Hepatocyte (in vitro differentiated cells): ENCODE measurements around the gene BCL2. TPM values are rescaled to one million over a fixed set of nuclear protein-coding genes. Genes with fewer than 3 reads are reported as not detected.

Experiments used
- DNase-seq: peaks from one replicate; pipeline ENCODE4 v3.0.0-alpha.2; 2016; ENCODE audit warnings: low spot score
- H2AFZ ChIP-seq: fragments of 200-600 bp; sonication (generic); 2 replicates; pipeline ENCODE4 v1.6.0; 2016; ENCODE audit warnings: antibody characterized with exemption, mild to moderate bottlenecking
- H3K27ac ChIP-seq: fragments of 200-600 bp; sonication (generic); 2 replicates; pipeline ENCODE4 v1.5.1; 2016; ENCODE audit warnings: mild to moderate bottlenecking
- H3K27me3 ChIP-seq: fragments of 200-600 bp; sonication (generic); 2 replicates; pipeline ENCODE4 v1.6.1; 2016
- H3K36me3 ChIP-seq: fragments of 200-600 bp; sonication (generic); replicated peaks from 2 replicates; pipeline ENCODE4 v1.5.1; 2016; ENCODE audit warnings: low read depth; ENCODE audit not compliant: insufficient read depth
- H3K4me1 ChIP-seq: fragments of 200-600 bp; sonication (generic); 2 replicates; pipeline ENCODE4 v1.5.1; 2016; ENCODE audit warnings: mild to moderate bottlenecking, moderate library complexity; ENCODE audit not compliant: insufficient read depth
- H3K4me2 ChIP-seq: fragments of 200-600 bp; sonication (generic); 2 replicates; pipeline ENCODE4 v1.6.0; 2016
- H3K4me3 ChIP-seq: fragments of 200-600 bp; sonication (generic); 2 replicates; pipeline ENCODE4 v1.5.1; 2016; ENCODE audit warnings: mild to moderate bottlenecking
- H3K79me2 ChIP-seq: fragments of 200-600 bp; sonication (generic); 2 replicates; pipeline ENCODE4 v1.6.0; 2017; ENCODE audit warnings: mild to moderate bottlenecking
- H3K9me2 ChIP-seq: fragments of 200-600 bp; sonication (generic); replicated peaks from 2 replicates; pipeline ENCODE4 v1.6.0; 2017; ENCODE audit warnings: mild to moderate bottlenecking; ENCODE audit not compliant: insufficient read depth
- H3K9me3 ChIP-seq: fragments of 200-600 bp; sonication (generic); 2 replicates; pipeline ENCODE4 v1.5.1; 2016; ENCODE audit warnings: low read depth, mild to moderate bottlenecking
- H4K20me1 ChIP-seq: fragments of 200-600 bp; sonication (generic); 2 replicates; pipeline ENCODE4 v1.6.0; 2016; ENCODE audit warnings: mild to moderate bottlenecking; ENCODE audit not compliant: insufficient read depth, poor library complexity, severe bottlenecking
- CTCF ChIP-seq: fragments of 200-600 bp; sonication (generic); IDR thresholded peaks from 2 replicates; pipeline ENCODE4 v1.5.1; 2016; ENCODE audit warnings: antibody characterized with exemption, mild to moderate bottlenecking; ENCODE audit not compliant: poor library complexity
- EZH2 ChIP-seq: fragments of 200-600 bp; sonication (generic); IDR thresholded peaks from 2 replicates; pipeline ENCODE4 v1.6.1; 2016; ENCODE audit warnings: antibody characterized with exemption, mild to moderate bottlenecking, borderline replicate concordance
- EZH2phosphoT487 ChIP-seq: fragments of 200-600 bp; sonication (generic); IDR thresholded peaks from one replicate; pipeline ENCODE4 v1.6.1; 2018; ENCODE audit warnings: antibody characterized with exemption, mild to moderate bottlenecking, low read depth, moderate library complexity; ENCODE audit not compliant: unreplicated experiment, severe bottlenecking
- WGBS: methylation state at CpG from one replicate; pipeline ENCODE4 v1.1.6; 2016; ENCODE audit warnings: low lambda C conversion rate; ENCODE audit errors: missing lambda C conversion rate; 5-methylcytosine and 5-hydroxymethylcytosine counted together
- polyA plus RNA-seq: library from polyadenylated mRNA; unstranded; fragments of >200 nt; fragmentation: Nextera tagmentation; extraction: Ambion mirVana; gene quantifications from 2 replicates; pipeline ENCODE4 v1.2.1, GENCODE V29; 2016
- total RNA-seq: library from RNA; depleted of rRNA; stranded (reverse); fragments of >200 nt; gene quantifications from 2 replicates; pipeline ENCODE4 v1.2.3, GENCODE V29; 2014

The BCL2 gene
- total and polyA plus RNA-seq, 2 experiments from 2014 or later: 1.0 to 11.4 TPM

GRCh38 chr18:63318889-63319382, 633 bp downstream of the BCL2 start:
- Histone ChIP-seq H3K36me3 (no peaks in the 10 kb centered on the region), H3K4me2 (peak overlapping the region; percentile 91), H4K20me1 (peaks cover 14% of the 10 kb centered on the region), H2AFZ (peak overlapping the region; percentile 71), H3K27me3 (peaks cover 14% of the 10 kb centered on the region), H3K9me2 (no peaks in the 10 kb centered on the region), H3K9me3 (no peaks in the 10 kb centered on the region), H3K79me2 (peaks cover 3% of the 10 kb centered on the region), H3K4me3 (peak overlapping the region; percentile 71), H3K27ac (peak overlapping the region; percentile 53), H3K4me1 (peaks cover 13% of the 10 kb centered on the region)
- TF ChIP-seq EZH2 (no peak), EZH2phosphoT487 (no peak), CTCF (no peak)
- DNase-seq: no peak
- WGBS: 7% methylated on average over 7 of the region's 8 CpGs

- Histone ChIP-seq H3K27ac (no peak overlapping the region), H3K9me2 (no peaks in the 10 kb centered on the region), H4K20me1 (peaks cover 14% of the 10 kb centered on the region), H3K27me3 (peaks cover 14% of the 10 kb centered on the region), H3K4me1 (peaks cover 16% of the 10 kb centered on the region), H3K36me3 (no peaks in the 10 kb centered on the region), H2AFZ (no peak overlapping the region), H3K4me3 (peak overlapping the region; percentile 71), H3K79me2 (peaks cover 3% of the 10 kb centered on the region), H3K4me2 (peak overlapping the region; percentile 91), H3K9me3 (no peaks in the 10 kb centered on the region)
- DNase-seq: peak; percentile 61
- WGBS: 10% methylated on average over 58 of the region's 66 CpGs
- TF ChIP-seq EZH2phosphoT487: no peak
- no peak for TF ChIP-seq EZH2
- TF ChIP-seq CTCF: peak; percentile 60
Measured at GRCh38 chr18:63317982-63318888, 1.3 kb downstream of the BCL2 start.

- Histone ChIP-seq H3K9me2 (no peaks in the 10 kb centered on the region), H2AFZ (no peak overlapping the region), H3K27ac (no peak overlapping the region), H3K27me3 (peaks cover 14% of the 10 kb centered on the region), H3K4me3 (peak overlapping the region; percentile 71), H3K9me3 (no peaks in the 10 kb centered on the region), H3K4me2 (peak overlapping the region; percentile 91), H3K4me1 (peaks cover 18% of the 10 kb centered on the region), H4K20me1 (peaks cover 14% of the 10 kb centered on the region), H3K79me2 (peaks cover 3% of the 10 kb centered on the region), H3K36me3 (no peaks in the 10 kb centered on the region)
- TF ChIP-seq EZH2: no peak
- TF ChIP-seq CTCF: no peak
- TF ChIP-seq EZH2phosphoT487: no peak
- 90% methylated on average over 10 of the region's 10 CpGs for WGBS
- DNase-seq: no peak
Measured at GRCh38 chr18:63317556-63317946, 2.0 kb downstream of the BCL2 start.
